Adrenal gland (tissue), 5 donors: ENCODE measurements around the gene CCL7.

Source experiments
- POLR2A ChIP-seq, 2 donors: fragments of 450-650 bp; IDR thresholded peaks; one replicate each; pipeline ENCODE4 v1.6.1; 2017; ENCODE audit warnings: antibody characterized with exemption in 2 of 2, mild to moderate bottlenecking in 2 of 2, moderate library complexity in 1 of 2
- TF ChIP-seq, protein P1 (sequence below), 6 experiments: fragments of 450-650 bp in 4 of 6; fragments of 200-600 bp in 2 of 6; sonication (generic) in 1 of 6; IDR thresholded peaks; 1 replicate in 5 of 6; 2 replicates in 1 of 6; pipeline versions ENCODE4 v1.5.1 to v1.8.0; 2016 to 2021; ENCODE audit warnings: antibody characterized with exemption in 6 of 6, mild to moderate bottlenecking in 2 of 6, moderate library complexity in 1 of 6
- donor health status: DM: no; HTN: no; CAD: no.

DNA sequence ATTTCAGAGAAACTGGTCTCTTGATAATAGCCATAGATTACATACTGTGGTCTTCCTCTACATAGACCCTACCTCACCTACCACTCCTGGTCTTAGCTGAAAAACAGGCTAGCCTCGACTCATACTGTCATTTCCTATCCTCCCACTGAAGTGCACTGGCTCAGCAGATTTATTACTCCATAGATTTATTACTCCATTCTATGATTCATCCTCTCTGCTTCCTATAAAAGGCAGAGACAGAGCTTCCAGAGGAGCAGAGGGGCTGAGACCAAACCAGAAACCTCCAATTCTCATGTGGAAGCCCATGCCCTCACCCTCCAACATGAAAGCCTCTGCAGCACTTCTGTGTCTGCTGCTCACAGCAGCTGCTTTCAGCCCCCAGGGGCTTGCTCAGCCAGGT, at the start of gene CCL7:
- TF ChIP-seq, protein P1, sequence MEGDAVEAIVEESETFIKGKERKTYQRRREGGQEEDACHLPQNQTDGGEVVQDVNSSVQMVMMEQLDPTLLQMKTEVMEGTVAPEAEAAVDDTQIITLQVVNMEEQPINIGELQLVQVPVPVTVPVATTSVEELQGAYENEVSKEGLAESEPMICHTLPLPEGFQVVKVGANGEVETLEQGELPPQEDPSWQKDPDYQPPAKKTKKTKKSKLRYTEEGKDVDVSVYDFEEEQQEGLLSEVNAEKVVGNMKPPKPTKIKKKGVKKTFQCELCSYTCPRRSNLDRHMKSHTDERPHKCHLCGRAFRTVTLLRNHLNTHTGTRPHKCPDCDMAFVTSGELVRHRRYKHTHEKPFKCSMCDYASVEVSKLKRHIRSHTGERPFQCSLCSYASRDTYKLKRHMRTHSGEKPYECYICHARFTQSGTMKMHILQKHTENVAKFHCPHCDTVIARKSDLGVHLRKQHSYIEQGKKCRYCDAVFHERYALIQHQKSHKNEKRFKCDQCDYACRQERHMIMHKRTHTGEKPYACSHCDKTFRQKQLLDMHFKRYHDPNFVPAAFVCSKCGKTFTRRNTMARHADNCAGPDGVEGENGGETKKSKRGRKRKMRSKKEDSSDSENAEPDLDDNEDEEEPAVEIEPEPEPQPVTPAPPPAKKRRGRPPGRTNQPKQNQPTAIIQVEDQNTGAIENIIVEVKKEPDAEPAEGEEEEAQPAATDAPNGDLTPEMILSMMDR (IDR thresholded peaks at IDR 0.05) = no peak
- TF ChIP-seq POLR2A (IDR thresholded peaks at IDR 0.05) = no peak
